Measurements from ENCODE around the gene PNPLA2. TPM values are rescaled to one million over a fixed set of nuclear protein-coding genes. Genes with fewer than 3 reads are reported as not detected.

PNPLA2 gene, protein sequence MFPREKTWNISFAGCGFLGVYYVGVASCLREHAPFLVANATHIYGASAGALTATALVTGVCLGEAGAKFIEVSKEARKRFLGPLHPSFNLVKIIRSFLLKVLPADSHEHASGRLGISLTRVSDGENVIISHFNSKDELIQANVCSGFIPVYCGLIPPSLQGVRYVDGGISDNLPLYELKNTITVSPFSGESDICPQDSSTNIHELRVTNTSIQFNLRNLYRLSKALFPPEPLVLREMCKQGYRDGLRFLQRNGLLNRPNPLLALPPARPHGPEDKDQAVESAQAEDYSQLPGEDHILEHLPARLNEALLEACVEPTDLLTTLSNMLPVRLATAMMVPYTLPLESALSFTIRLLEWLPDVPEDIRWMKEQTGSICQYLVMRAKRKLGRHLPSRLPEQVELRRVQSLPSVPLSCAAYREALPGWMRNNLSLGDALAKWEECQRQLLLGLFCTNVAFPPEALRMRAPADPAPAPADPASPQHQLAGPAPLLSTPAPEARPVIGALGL
- total RNA-seq (2013; cell fraction: nucleolus; rRNA removed) = 29.4 and 31.7 TPM in 2 replicates
- 9.3 and 9.8 TPM in 2 replicates for total RNA-seq (2014; rRNA removed)
- 2.5 and 4.2 TPM in 2 replicates for total RNA-seq (2014; rRNA removed; fragmentation: Illumina TruSeq; extraction: Trizol)
- 33.4 and 34.0 TPM in 2 replicates for total RNA-seq (2021)
- 10.9 TPM for polyA plus RNA-seq (2011; ENCODE audit: low read depth)
- 1.7 and 5.1 TPM in 2 replicates for polyA plus RNA-seq (2011; rRNA removed)
- polyA plus RNA-seq (2011; cell fraction: cytosol; rRNA removed) = 6.0 and 8.6 TPM in 2 replicates
- 225 and 234 TPM in 2 replicates for polyA plus RNA-seq (2011; cell fraction: nucleus; rRNA removed)
- 29.5 and 33.5 TPM in 2 replicates for polyA plus RNA-seq (2012)
- 1.5 and 6.4 TPM in 2 replicates for polyA plus RNA-seq (2014; fragmentation: Illumina TruSeq; extraction: Trizol)
- under 1 TPM; 0.19 to 0.62 TPM for polyA plus RNA-seq (2014; fragmentation: Nextera tagmentation; extraction: Ambion mirVana)
- polyA plus RNA-seq (2014; rRNA removed) = 18.3 and 26.5 TPM in 2 replicates
- polyA plus RNA-seq (2016; fragmentation: Nextera tagmentation; extraction: Ambion mirVana) = 10 to 100 TPM; 15.5 to 16.1 TPM
- polyA minus RNA-seq (2011; rRNA and poly(A)+ RNA removed) = 9.9 and 21.7 TPM in 2 replicates
- polyA minus RNA-seq (2011; cell fraction: cytosol; rRNA and poly(A)+ RNA removed) = 7.4 and 10.4 TPM in 2 replicates
- 51.3 and 63.1 TPM in 2 replicates for polyA minus RNA-seq (2011; cell fraction: nucleus; rRNA and poly(A)+ RNA removed)
- percentile 72 among the genes with signal in this experiment for Bru-seq, nascent RNA
- percentile 89 among the genes with signal in this experiment for BruChase-seq, experiment 1, labeled RNA remaining after a 6-hour chase
- percentile 80 among the genes with signal in this experiment for BruChase-seq, experiment 2, labeled RNA remaining after a 2-hour chase
- long read RNA-seq, experiment 1, partial matches to known transcripts = 9 of 9 reads
- long read RNA-seq, experiment 1, other reads (novel, unspliced or antisense) = 0 of 9 reads
- long read RNA-seq, experiment 2 = 0 reads

GRCh38 chr11:818396-819128 lies at the start of gene PNPLA2:
Gene PNPLA2, plus strand, starts transcription at chr11:818914. Its CDS starts 805 bp downstream, at chr11:819719.
- H2AFZ ChIP-seq (ENCODE audit: control insufficient read depth, low read depth, low read length) = peak within 1 kb of the TSS; percentile 72
- peaks cover under 1 to 6% of the 10 kb centered on the region in 2 experiments; a peak in 3 of 4 replicates for H3K36me3 ChIP-seq (ENCODE audit: control insufficient read depth in 2 of 2, insufficient read depth in 2 of 2, low read length in 1 of 2)
- H3K27me3 ChIP-seq (replicated peaks in 1 of 2; ENCODE audit: control insufficient read depth in 2 of 2, insufficient read depth in 2 of 2, low read length in 1 of 2) = no peaks in the 10 kb centered on the region
- BruUV-seq (replicated peaks) = no TSS peak
- ATAC-seq (no peak), FAIRE-seq (no peak), DNase-seq (ENCODE audit: low read depth, low spot score) (no peak)
- peak within 1 kb of the TSS; percentile 82 for H3K9ac ChIP-seq (ENCODE audit: control insufficient read depth, insufficient read depth, low read length)
- ChIA-PET RAD21 (ENCODE audit: unreplicated experiment) (interaction anchor here (0.8 to 1.9 kb wide), 5 partner anchors 9 to 77 kb away, joined by 3 to 13 read pairs (median 4); partner anchors contain the start of genes PIDD1 and RPLP2), CTCF (interaction anchor here (1.2 to 1.3 kb wide), 2 partner anchors 8 to 24 kb away, joined by 4 read pairs; partner anchors contain the start of genes POLR2L and TSPAN4), SMC1A (ENCODE audit: uncharacterized antibody, unreplicated experiment) (interaction anchor here (0.8 to 1.7 kb wide), 2 partner anchors 8 to 10 kb away, joined by 4 to 5 read pairs; partner anchors contain the start of gene RPLP2), POLR2A (interaction anchor here (0.6 to 4.3 kb wide), 13 partner anchors 8 to 203 kb away, joined by 3 to 33 read pairs (median 7); partner anchors contain the start of genes CD151, CRACR2B, IRF7 and PIDD1)
- H3K4me3 ChIP-seq = peak within 1 kb of the TSS; percentile 82
- intact Hi-C loops (cut with micrococcal nuclease; ENCODE audit: unreplicated experiment) = no loop called here
- 35% methylated on average over 20 of the region's 20 CpGs for WGBS (ENCODE audit: insufficient coverage, insufficient replicate concordance, low lambda C conversion rate, missing lambda C conversion rate)
- in situ Hi-C loops (cut with MboI) = loop anchor here (25.0 kb wide), 1 partner anchor 1569 kb away; the partner anchor contains the start of gene CD81
- no peaks in the 10 kb centered on the region; the same call in 1 of the 2 replicates for H3K4me1 ChIP-seq (ENCODE audit: control insufficient read depth, insufficient read depth, low read length)
- H4K20me1 ChIP-seq (ENCODE audit: control insufficient read depth, insufficient read depth) = peaks cover 4% of the 10 kb centered on the region
- peak within 1 kb of the TSS; percentile 83 for H3K4me2 ChIP-seq (ENCODE audit: control insufficient read depth, insufficient read depth)
- H3K9me3 ChIP-seq (replicated peaks; ENCODE audit: control insufficient read depth, insufficient read depth, low read length) = no peaks in the 10 kb centered on the region
- TF ChIP-seq PML (IDR thresholded peaks at IDR 0.05; ENCODE audit: low read length) (no peak), SRF (IDR thresholded peaks at IDR 0.05; ENCODE audit: low read depth in 2 of 2, low read length in 2 of 2) (no peak), BACH1 (IDR thresholded peaks at IDR 0.05; ENCODE audit: borderline replicate concordance) (peak; percentile 33; the same call in 1 of the 2 replicates)
- H3K27ac ChIP-seq (ENCODE audit: control insufficient read depth, insufficient read depth) = peak within 1 kb of the TSS; percentile 73
- peaks cover 5% of the 10 kb centered on the region for H3K79me2 ChIP-seq (ENCODE audit: control insufficient read depth, insufficient read depth, low read length)

Measured in GM12878 (cell line).